SK-N-SH (cell line): ENCODE data around the gene SSTR4. TPM values are rescaled to one million over a fixed set of nuclear protein-coding genes. Genes with fewer than 3 reads are reported as not detected.

Experiments used
- CTCF ChIA-PET: fragments of 300-600, 350-600 bp; formaldehyde crosslinking; extraction: SDS; loops from one replicate; lab custom pipeline; 2021; lab: Yijun Ruan, JAX
- POLR2A ChIA-PET: fragments of 350-600 bp; sonication (Branson Sonifier 250); formaldehyde crosslinking; extraction: SDS; loops from one replicate; lab custom pipeline; 2020; ENCODE audit warnings: antibody characterized with exemption, inconsistent platforms; lab: Yijun Ruan, JAX
- DNase-seq: peaks from one replicate; pipeline ENCODE4 v3.0.0; 2012
- H2AFZ ChIP-seq: fragments of 200-600 bp; sonication (generic); 2 replicates; pipeline ENCODE4 v1.8.1; 2016; ENCODE audit warnings: antibody characterized with exemption, mild to moderate bottlenecking, low read depth
- H3F3A ChIP-seq: fragments of 200-600 bp; sonication (generic); replicated peaks from 2 replicates; pipeline ENCODE3; 2016; ENCODE audit warnings: antibody characterized with exemption, mild to moderate bottlenecking; ENCODE audit not compliant: insufficient read depth
- H3K27ac ChIP-seq, 2 experiments: fragments of 200-500 bp in 1 of 2; fragments of 200-600 bp in 1 of 2; sonication (Bioruptor generic) in 1 of 2; sonication (generic), shearing (Covaris generic) in 1 of 2; 2 replicates each; pipeline versions ENCODE4 v1.5.1 to v1.6.1; 2014 to 2016; ENCODE audit warnings: low read depth in 2 of 2, inconsistent platforms in 1 of 2, low read length in 1 of 2, mild to moderate bottlenecking in 1 of 2, mixed read lengths in 1 of 2
- H3K27me3 ChIP-seq: fragments of 200-600 bp; sonication (generic), shearing (Covaris generic); 2 replicates; pipeline ENCODE4 v1.6.1; 2016; ENCODE audit warnings: mixed run types; ENCODE audit not compliant: insufficient read depth
- H3K36me3 ChIP-seq, 2 experiments: fragments of 200-500 bp in 1 of 2; fragments of 200-600 bp in 1 of 2; sonication (Bioruptor generic) in 1 of 2; sonication (generic) in 1 of 2; replicated peaks in 1 of 2; 2 replicates each; pipeline versions ENCODE3 to v1.5.1; 2014 to 2016; ENCODE audit warnings: low read length in 1 of 2, mild to moderate bottlenecking in 1 of 2; ENCODE audit not compliant: insufficient read depth in 2 of 2, control insufficient read depth in 1 of 2
- H3K4me1 ChIP-seq, 2 experiments: fragments of 200-500 bp in 1 of 2; fragments of 200-600 bp in 1 of 2; sonication (Bioruptor generic) in 1 of 2; sonication (generic), shearing (Covaris generic) in 1 of 2; 2 replicates each; pipeline versions ENCODE4 v1.5.1 to v1.6.1; 2014 to 2016; ENCODE audit warnings: low read depth in 1 of 2, low read length in 1 of 2, mixed run types in 1 of 2; ENCODE audit not compliant: insufficient read depth in 2 of 2, control insufficient read depth in 1 of 2
- H3K4me2 ChIP-seq: fragments of 200-600 bp; sonication (generic), shearing (Covaris generic); 2 replicates; pipeline ENCODE4 v1.6.1; 2017; ENCODE audit warnings: mixed run types
- H3K4me3 ChIP-seq, 2 experiments: fragments of 200-500 bp in 1 of 2; fragments of 200-600 bp in 1 of 2; sonication (Bioruptor generic) in 1 of 2; sonication (generic), shearing (Covaris generic) in 1 of 2; 2 replicates each; pipeline versions ENCODE4 v1.5.1 to v1.8.1; 2014 to 2016; ENCODE audit warnings: low read depth in 2 of 2, inconsistent platforms in 1 of 2, low read length in 1 of 2, mild to moderate bottlenecking in 1 of 2, mixed read lengths in 1 of 2, moderate library complexity in 1 of 2
- H3K79me2 ChIP-seq: fragments of 200-600 bp; sonication (generic); 2 replicates; pipeline ENCODE4 v1.8.1; 2017; ENCODE audit warnings: mild to moderate bottlenecking; ENCODE audit not compliant: insufficient read depth
- H3K9ac ChIP-seq: fragments of 200-600 bp; sonication (generic); 2 replicates; pipeline ENCODE4 v1.6.1; 2017; ENCODE audit warnings: mixed run types
- H3K9me2 ChIP-seq: fragments of 200-600 bp; sonication (generic); 2 replicates; pipeline ENCODE4 v1.6.1; 2017; ENCODE audit warnings: mixed run types
- H3K9me3 ChIP-seq: fragments of 200-600 bp; sonication (generic); 2 replicates; pipeline ENCODE4 v1.6.1; 2017; ENCODE audit warnings: mixed run types, mild to moderate bottlenecking, moderate library complexity
- H4K20me1 ChIP-seq: fragments of 200-600 bp; sonication (generic); 2 replicates; pipeline ENCODE4 v1.6.1; 2017; ENCODE audit warnings: mild to moderate bottlenecking, mixed run types; ENCODE audit not compliant: insufficient read depth
- CHD2 ChIP-seq: fragments of 150-350 bp; IDR thresholded peaks from 2 replicates; pipeline ENCODE4 v1.6.1; 2018; ENCODE audit warnings: low read length; ENCODE audit not compliant: partially characterized antibody
- ELF1 ChIP-seq: IDR thresholded peaks from 2 replicates; pipeline ENCODE4 v1.4.0; 2012
- EP300 ChIP-seq, 2 experiments: IDR thresholded peaks; 2 replicates each; pipeline versions ENCODE4 v1.4.0 to v1.6.1; 2012; ENCODE audit warnings: borderline replicate concordance in 1 of 2, low read depth in 1 of 2, low read length in 1 of 2
- FOSL2 ChIP-seq: IDR thresholded peaks from 2 replicates; pipeline ENCODE4 v1.4.0; 2012; ENCODE audit warnings: low read depth, mild to moderate bottlenecking, moderate library complexity, borderline replicate concordance
- FOXJ3 ChIP-seq: sonication (generic); formaldehyde crosslinking; IDR thresholded peaks from 2 replicates; pipeline ENCODE4 v1.5.1; 2020; ENCODE audit warnings: mild to moderate bottlenecking, missing genetic modification reagents
- FOXM1 ChIP-seq: IDR thresholded peaks from 2 replicates; pipeline ENCODE4 v1.4.0; 2012; ENCODE audit warnings: low read depth, mild to moderate bottlenecking
- GATA2 ChIP-seq: sonication (generic); formaldehyde crosslinking; IDR thresholded peaks from 2 replicates; pipeline ENCODE4 v1.5.0; 2020; ENCODE audit warnings: mild to moderate bottlenecking, missing genetic modification reagents
- MEF2A ChIP-seq: IDR thresholded peaks from 2 replicates; pipeline ENCODE4 v1.4.0; 2012; ENCODE audit warnings: low read depth, borderline replicate concordance
- NFIC ChIP-seq: IDR thresholded peaks from 2 replicates; pipeline ENCODE4 v1.4.0; 2012; ENCODE audit warnings: borderline replicate concordance
- NRF1 ChIP-seq: IDR thresholded peaks from 2 replicates; pipeline ENCODE4 v1.6.1; 2012; ENCODE audit warnings: low read depth, mild to moderate bottlenecking, low read length
- POLR2AphosphoS5 ChIP-seq: IDR thresholded peaks from 2 replicates; pipeline ENCODE4 v1.6.1; 2012; ENCODE audit warnings: low read depth, low read length
- RXRA ChIP-seq: IDR thresholded peaks from 2 replicates; pipeline ENCODE4 v1.4.0; 2012; ENCODE audit warnings: low read depth, mild to moderate bottlenecking, borderline replicate concordance
- TCF12 ChIP-seq: IDR thresholded peaks from 2 replicates; pipeline ENCODE4 v1.4.0; 2012
- TEAD4 ChIP-seq: IDR thresholded peaks from 2 replicates; pipeline ENCODE4 v1.4.0; 2012; ENCODE audit warnings: mild to moderate bottlenecking, borderline replicate concordance; ENCODE audit not compliant: insufficient read depth
- WGBS: methylation state at CpG from one replicate; pipeline ENCODE4 v1.1.6; 2017; ENCODE audit warnings: low lambda C conversion rate; 5-methylcytosine and 5-hydroxymethylcytosine counted together
- polyA plus RNA-seq, 3 experiments: library from polyadenylated mRNA; depleted of rRNA; stranded (reverse); fragments of >200 nt; gene quantifications; 2 replicates each; pipeline ENCODE4 v1.2.3, GENCODE V29; 2012
- TF ChIP-seq, protein P1 (sequence below): fragments of 200-600 bp; sonication (generic); IDR thresholded peaks from 2 replicates; pipeline ENCODE4 v1.6.1; 2017; ENCODE audit warnings: antibody characterized with exemption, mild to moderate bottlenecking, moderate library complexity
- TF ChIP-seq, protein P2 (sequence below): IDR thresholded peaks from 2 replicates; pipeline ENCODE4; 2012
- TF ChIP-seq, protein P3 (sequence below): IDR thresholded peaks from 2 replicates; pipeline ENCODE4 v1.4.0; 2012; ENCODE audit warnings: low read depth
- TF ChIP-seq, protein P4 (sequence below): IDR thresholded peaks from 2 replicates; pipeline ENCODE4 v1.4.0; 2012; ENCODE audit warnings: low read depth, borderline replicate concordance
- TF ChIP-seq, protein P5 (sequence below): fragments of 150-350 bp; IDR thresholded peaks from 2 replicates; pipeline ENCODE4 v1.6.1; 2016; ENCODE audit warnings: mild to moderate bottlenecking, low read depth, low read length

SSTR4 gene
- polyA plus RNA-seq, 1 of the 3 experiments (the other 2 are of a cell fraction): not detected

DNA sequence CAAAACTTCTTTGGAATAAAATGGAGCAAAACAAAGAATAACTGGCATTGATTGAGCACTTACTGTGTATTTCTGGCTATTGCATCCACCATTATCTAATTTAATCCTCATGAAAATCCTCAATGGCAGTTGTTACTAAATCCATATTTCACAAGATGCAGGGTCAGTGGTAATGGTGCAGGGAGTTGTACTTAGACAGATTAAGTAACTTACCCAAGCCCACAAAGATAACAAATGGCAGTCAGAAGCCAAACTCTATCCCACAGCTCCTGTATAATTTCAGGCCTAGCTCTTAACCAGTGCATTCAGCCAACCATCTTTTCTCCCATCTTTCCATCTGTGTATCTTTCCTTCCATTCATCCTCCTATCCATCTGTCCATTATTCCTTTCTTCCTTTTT is 29.3 kb upstream of the SSTR4 start:
- Histone ChIP-seq H3K9me2 (no peaks in the 10 kb centered on the region), H3F3A (no peaks in the 10 kb centered on the region), H3K79me2 (no peaks in the 10 kb centered on the region), H3K9me3 (no peaks in the 10 kb centered on the region), H3K4me2 (no peak overlapping the region), H3K4me1 (no peaks in the 10 kb centered on the region), H3K27me3 (no peaks in the 10 kb centered on the region; the same call in 1 of the 2 replicates), H4K20me1 (no peaks in the 10 kb centered on the region), H3K36me3 (no peaks in the 10 kb centered on the region), H3K27ac (no peak overlapping the region), H3K4me3 (no peak overlapping the region), H2AFZ (no peak overlapping the region), H3K9ac (no peak overlapping the region)
- ChIA-PET POLR2A (no interaction called here), CTCF (no interaction called here)
- TF ChIP-seq EP300 (IDR thresholded peaks at IDR 0.05; ENCODE audit: borderline replicate concordance in 1 of 2, low read depth in 1 of 2, low read length in 1 of 2) (no peak), MEF2A (no peak), ELF1 (no peak), NFIC (no peak), TCF12 (no peak), RXRA (no peak), FOXM1 (no peak)
- TF ChIP-seq, protein P1, sequence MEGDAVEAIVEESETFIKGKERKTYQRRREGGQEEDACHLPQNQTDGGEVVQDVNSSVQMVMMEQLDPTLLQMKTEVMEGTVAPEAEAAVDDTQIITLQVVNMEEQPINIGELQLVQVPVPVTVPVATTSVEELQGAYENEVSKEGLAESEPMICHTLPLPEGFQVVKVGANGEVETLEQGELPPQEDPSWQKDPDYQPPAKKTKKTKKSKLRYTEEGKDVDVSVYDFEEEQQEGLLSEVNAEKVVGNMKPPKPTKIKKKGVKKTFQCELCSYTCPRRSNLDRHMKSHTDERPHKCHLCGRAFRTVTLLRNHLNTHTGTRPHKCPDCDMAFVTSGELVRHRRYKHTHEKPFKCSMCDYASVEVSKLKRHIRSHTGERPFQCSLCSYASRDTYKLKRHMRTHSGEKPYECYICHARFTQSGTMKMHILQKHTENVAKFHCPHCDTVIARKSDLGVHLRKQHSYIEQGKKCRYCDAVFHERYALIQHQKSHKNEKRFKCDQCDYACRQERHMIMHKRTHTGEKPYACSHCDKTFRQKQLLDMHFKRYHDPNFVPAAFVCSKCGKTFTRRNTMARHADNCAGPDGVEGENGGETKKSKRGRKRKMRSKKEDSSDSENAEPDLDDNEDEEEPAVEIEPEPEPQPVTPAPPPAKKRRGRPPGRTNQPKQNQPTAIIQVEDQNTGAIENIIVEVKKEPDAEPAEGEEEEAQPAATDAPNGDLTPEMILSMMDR: no peak
- TF ChIP-seq, protein P2, sequence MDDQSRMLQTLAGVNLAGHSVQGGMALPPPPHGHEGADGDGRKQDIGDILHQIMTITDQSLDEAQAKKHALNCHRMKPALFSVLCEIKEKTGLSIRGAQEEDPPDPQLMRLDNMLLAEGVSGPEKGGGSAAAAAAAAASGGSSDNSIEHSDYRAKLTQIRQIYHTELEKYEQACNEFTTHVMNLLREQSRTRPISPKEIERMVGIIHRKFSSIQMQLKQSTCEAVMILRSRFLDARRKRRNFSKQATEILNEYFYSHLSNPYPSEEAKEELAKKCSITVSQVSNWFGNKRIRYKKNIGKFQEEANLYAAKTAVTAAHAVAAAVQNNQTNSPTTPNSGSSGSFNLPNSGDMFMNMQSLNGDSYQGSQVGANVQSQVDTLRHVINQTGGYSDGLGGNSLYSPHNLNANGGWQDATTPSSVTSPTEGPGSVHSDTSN: no peak
- TF ChIP-seq, protein P3, sequence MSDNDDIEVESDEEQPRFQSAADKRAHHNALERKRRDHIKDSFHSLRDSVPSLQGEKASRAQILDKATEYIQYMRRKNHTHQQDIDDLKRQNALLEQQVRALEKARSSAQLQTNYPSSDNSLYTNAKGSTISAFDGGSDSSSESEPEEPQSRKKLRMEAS: no peak
- TF ChIP-seq, protein P4, sequence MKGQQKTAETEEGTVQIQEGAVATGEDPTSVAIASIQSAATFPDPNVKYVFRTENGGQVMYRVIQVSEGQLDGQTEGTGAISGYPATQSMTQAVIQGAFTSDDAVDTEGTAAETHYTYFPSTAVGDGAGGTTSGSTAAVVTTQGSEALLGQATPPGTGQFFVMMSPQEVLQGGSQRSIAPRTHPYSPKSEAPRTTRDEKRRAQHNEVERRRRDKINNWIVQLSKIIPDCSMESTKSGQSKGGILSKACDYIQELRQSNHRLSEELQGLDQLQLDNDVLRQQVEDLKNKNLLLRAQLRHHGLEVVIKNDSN: no peak
- TF ChIP-seq, protein P5, sequence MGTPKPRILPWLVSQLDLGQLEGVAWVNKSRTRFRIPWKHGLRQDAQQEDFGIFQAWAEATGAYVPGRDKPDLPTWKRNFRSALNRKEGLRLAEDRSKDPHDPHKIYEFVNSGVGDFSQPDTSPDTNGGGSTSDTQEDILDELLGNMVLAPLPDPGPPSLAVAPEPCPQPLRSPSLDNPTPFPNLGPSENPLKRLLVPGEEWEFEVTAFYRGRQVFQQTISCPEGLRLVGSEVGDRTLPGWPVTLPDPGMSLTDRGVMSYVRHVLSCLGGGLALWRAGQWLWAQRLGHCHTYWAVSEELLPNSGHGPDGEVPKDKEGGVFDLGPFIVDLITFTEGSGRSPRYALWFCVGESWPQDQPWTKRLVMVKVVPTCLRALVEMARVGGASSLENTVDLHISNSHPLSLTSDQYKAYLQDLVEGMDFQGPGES: no peak
- DNase-seq: no peak

DNA sequence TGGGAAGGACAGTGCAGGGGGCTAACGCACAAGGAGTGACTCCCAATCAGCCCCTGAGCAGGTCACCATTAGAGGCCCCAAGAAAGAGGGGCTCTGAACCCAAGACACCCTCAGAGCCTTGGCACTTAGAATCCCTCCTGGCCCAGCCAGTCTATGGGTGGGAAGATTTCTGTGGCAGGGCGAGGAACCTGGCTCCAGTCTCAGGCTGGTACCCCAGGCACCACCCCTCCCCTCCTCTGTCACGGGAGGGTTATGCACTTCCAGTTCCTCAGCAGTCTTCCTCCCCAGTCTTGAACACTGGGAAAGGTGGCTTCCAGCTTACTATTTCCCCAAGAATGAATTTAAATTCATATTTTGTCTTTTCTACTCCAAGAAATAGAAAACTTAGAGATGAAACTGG is 27.6 kb upstream of the SSTR4 start:
- H3F3A ChIP-seq: no peaks in the 10 kb centered on the region
- WGBS: 16% methylated on average over 3 of the region's 3 CpGs
- CTCF ChIA-PET: no interaction called here
- H3K4me1 ChIP-seq: no peaks in the 10 kb centered on the region
- no peak overlapping the region for H3K9ac ChIP-seq
- peaks cover 12% of the 10 kb centered on the region; the same call in 1 of the 2 replicates for H3K27me3 ChIP-seq
- no peak for TF ChIP-seq FOXJ3
- no peak for TF ChIP-seq NFIC
- TF ChIP-seq, protein P4: no peak
- no peak for TF ChIP-seq POLR2AphosphoS5
- TF ChIP-seq NRF1: no peak
- no peak for TF ChIP-seq GATA2 (CRISPR knock-in tag)
- TF ChIP-seq, protein P2: no peak
- no peak for TF ChIP-seq FOSL2
- TF ChIP-seq FOXM1: no peak
- TF ChIP-seq TEAD4: no peak
- no peak for TF ChIP-seq CHD2
- no peak overlapping the region for H2AFZ ChIP-seq
- POLR2A ChIA-PET: no interaction called here
- no peak for DNase-seq
- H3K4me2 ChIP-seq: no peak overlapping the region
- no peaks in the 10 kb centered on the region for H3K9me2 ChIP-seq
- H3K27ac ChIP-seq: no peak overlapping the region
- H3K9me3 ChIP-seq: no peaks in the 10 kb centered on the region
- H3K79me2 ChIP-seq: no peaks in the 10 kb centered on the region
- H4K20me1 ChIP-seq: no peaks in the 10 kb centered on the region
- H3K4me3 ChIP-seq: no peak overlapping the region
- H3K36me3 ChIP-seq: no peaks in the 10 kb centered on the region
